ENCODE measurements around the gene ANTXR2. TPM values are rescaled to one million over a fixed set of nuclear protein-coding genes. Genes with fewer than 3 reads are reported as not detected.
A peak's percentile ranks its signal among the peaks of the same experiment; 100 is the strongest.

Gene ANTXR2
- total and polyA plus RNA-seq, 4 donors, result 16.0 to 88.0 (median 50.7) TPM

DNA sequence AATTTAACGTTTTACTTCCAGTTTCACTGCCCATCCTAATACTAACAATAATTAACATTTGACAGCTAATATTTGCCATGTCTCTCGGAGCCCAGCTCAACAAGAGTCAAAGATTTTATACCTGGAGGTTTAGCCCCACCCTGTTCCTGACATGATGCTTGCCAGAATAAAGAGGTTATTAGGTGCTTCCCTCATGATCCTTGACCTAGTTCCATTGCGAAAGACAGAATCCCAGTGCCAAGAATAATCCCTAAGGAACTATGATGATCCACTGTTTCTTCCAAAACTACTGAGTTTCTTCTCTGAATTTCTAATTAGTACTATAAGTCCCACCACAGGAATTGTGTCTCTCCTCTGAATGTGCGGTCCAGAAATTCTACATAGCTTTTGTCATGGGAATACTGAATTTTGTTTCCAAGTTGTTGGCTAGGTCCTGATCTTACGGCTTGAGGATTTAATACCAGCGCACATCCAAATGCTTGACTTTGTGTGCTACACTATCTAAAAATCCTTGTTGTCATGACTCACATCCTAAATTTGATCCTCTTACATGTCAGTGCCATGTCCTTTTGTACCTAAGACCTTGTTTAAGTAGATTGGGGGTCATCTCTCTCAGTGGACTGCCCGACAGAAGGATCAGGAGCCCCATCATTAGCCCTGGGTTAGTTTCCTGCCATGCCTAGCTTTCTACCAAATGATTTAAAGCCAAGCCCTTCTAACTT, 23.1 kb downstream of the ANTXR2 start:
- WGBS, 2 donors, result 95 to 97% methylated on average over 7 of the region's 7 CpGs
- H3K27me3 ChIP-seq (ENCODE audit: control insufficient read depth in 1 of 2, insufficient read depth in 2 of 2, low read length in 1 of 2), result no peaks in the 10 kb centered on the region

DNA sequence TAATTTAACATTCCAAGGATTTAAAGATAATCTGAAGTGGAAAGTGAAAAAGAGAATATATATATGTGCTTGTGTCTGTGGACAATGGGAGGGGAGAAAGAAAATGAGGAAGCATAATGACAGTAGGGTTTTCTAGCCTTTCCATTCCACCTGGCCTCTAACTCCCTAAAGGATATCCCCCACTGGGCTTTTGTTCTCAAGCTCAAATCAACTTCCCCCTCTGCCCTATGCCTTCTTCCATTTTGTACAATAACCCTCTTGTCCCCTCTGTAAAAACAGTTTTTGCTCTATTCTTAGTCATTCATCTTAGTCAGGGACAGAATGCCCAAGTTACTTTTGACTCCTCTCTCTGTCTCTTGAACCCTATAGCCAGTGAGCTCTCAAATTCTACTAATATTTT, 23.6 kb downstream of the ANTXR2 start:
- intact Hi-C loops (cut with DNase I), result no loop called here

More for the DNA sequence above, 23.1 kb downstream of the ANTXR2 start:
- Histone ChIP-seq H3K4me1 (ENCODE audit: control insufficient read depth in 1 of 2, insufficient read depth in 2 of 2, low read length in 2 of 2) (peaks cover 0 to 4% of the 10 kb centered on the region in 2 donors), H3K36me3 (ENCODE audit: control insufficient read depth in 1 of 2, insufficient read depth in 2 of 2, low read length in 1 of 2) (peaks cover 0 to 3% of the 10 kb centered on the region in 2 donors), H3K27ac (ENCODE audit: low read depth in 1 of 2, low read length in 2 of 2) (no peak overlapping the region), H3K4me3 (ENCODE audit: low read length in 2 of 2) (no peak overlapping the region), H3K9me3 (ENCODE audit: control insufficient read depth, low read length) (no peaks in the 10 kb centered on the region)
- intact Hi-C loops (cut with DNase I), result no loop called here
- no peak for ATAC-seq (ENCODE audit: low FRiP score)
- DNase-seq, result no peak

DNA sequence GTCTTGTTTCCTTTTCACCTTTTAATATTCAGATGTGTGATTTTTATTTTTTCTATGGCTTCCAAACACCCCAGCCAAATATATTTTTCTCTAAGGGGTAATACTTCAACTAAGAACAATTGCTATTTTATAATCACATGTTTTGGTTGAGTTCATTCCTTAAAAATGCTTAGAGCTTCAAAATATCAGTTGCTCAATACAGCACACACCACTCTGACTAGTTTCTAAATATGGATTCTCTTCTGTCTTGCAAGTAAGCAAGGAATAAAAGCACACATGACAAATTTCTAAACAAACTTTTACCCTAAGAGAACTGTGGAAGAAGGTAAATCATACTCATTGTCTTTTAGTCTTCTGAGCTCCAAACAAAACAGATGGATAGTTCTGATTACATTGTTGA, 27.2 kb downstream of the ANTXR2 start:
- ATAC-seq (ENCODE audit: low FRiP score), result peak; percentile 79
- Histone ChIP-seq H3K4me1 (ENCODE audit: control insufficient read depth in 1 of 2, insufficient read depth in 2 of 2, low read length in 2 of 2) (peaks cover 0 to 4% of the 10 kb centered on the region in 2 donors), H3K9me3 (ENCODE audit: control insufficient read depth, low read length) (no peaks in the 10 kb centered on the region), H3K27ac (ENCODE audit: low read depth in 1 of 2, low read length in 2 of 2) (no peak overlapping the region), H3K27me3 (ENCODE audit: control insufficient read depth in 1 of 2, insufficient read depth in 2 of 2, low read length in 1 of 2) (no peaks in the 10 kb centered on the region), H3K4me3 (ENCODE audit: low read length in 2 of 2) (no peak overlapping the region), H3K36me3 (ENCODE audit: control insufficient read depth in 1 of 2, insufficient read depth in 2 of 2, low read length in 1 of 2) (peaks cover 0 to 3% of the 10 kb centered on the region in 2 donors)
- DNase-seq, result no peak
- intact Hi-C loops (cut with DNase I), result no loop called here

More for the DNA sequence above, 23.6 kb downstream of the ANTXR2 start:
- H3K4me3 ChIP-seq (ENCODE audit: low read length in 2 of 2), result no peak overlapping the region
- peaks cover 0 to 3% of the 10 kb centered on the region in 2 donors for H3K36me3 ChIP-seq (ENCODE audit: control insufficient read depth in 1 of 2, insufficient read depth in 2 of 2, low read length in 1 of 2)
- no peaks in the 10 kb centered on the region for H3K27me3 ChIP-seq (ENCODE audit: control insufficient read depth in 1 of 2, insufficient read depth in 2 of 2, low read length in 1 of 2)
- DNase-seq (no peak), ATAC-seq (ENCODE audit: low FRiP score) (no peak)
- peaks cover 0 to 4% of the 10 kb centered on the region in 2 donors for H3K4me1 ChIP-seq (ENCODE audit: control insufficient read depth in 1 of 2, insufficient read depth in 2 of 2, low read length in 2 of 2)
- H3K27ac ChIP-seq (ENCODE audit: low read depth in 1 of 2, low read length in 2 of 2), result no peak overlapping the region
- H3K9me3 ChIP-seq (ENCODE audit: control insufficient read depth, low read length), result no peaks in the 10 kb centered on the region

DNA sequence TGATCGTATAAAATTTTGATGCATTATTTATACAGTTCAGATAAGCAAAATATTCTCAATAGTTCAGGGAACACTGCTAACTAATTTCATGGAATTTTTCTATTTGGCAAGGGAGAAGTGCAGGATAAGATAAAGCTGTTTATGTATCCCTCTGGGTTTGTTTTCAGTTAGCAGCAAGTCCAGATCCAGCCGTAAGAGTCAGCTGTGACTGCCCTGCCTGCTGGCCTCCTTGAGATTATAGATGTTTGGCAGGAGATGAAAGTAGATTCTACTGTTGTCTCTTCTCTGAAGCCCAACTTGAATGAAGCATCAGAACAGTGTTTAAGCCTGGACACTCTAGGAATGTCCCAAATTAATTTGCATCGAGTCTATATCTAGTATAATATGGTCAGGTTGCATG, 29.5 kb downstream of the ANTXR2 start:
- Histone ChIP-seq H3K36me3 (ENCODE audit: control insufficient read depth in 1 of 2, insufficient read depth in 2 of 2, low read length in 1 of 2) (peaks cover 0 to 3% of the 10 kb centered on the region in 2 donors), H3K4me1 (ENCODE audit: control insufficient read depth in 1 of 2, insufficient read depth in 2 of 2, low read length in 2 of 2) (peaks cover 0 to 2% of the 10 kb centered on the region in 2 donors), H3K27ac (ENCODE audit: low read depth in 1 of 2, low read length in 2 of 2) (no peak overlapping the region), H3K9me3 (ENCODE audit: control insufficient read depth, low read length) (no peaks in the 10 kb centered on the region), H3K4me3 (ENCODE audit: low read length in 2 of 2) (no peak overlapping the region), H3K27me3 (ENCODE audit: control insufficient read depth in 1 of 2, insufficient read depth in 2 of 2, low read length in 1 of 2) (no peaks in the 10 kb centered on the region)
- 54 to 63% methylated on average over 3 of the region's 3 CpGs for WGBS, 2 donors
- no peak for DNase-seq
- intact Hi-C loops (cut with DNase I), result no loop called here
- ATAC-seq (ENCODE audit: low FRiP score), result peak; percentile 64

DNA sequence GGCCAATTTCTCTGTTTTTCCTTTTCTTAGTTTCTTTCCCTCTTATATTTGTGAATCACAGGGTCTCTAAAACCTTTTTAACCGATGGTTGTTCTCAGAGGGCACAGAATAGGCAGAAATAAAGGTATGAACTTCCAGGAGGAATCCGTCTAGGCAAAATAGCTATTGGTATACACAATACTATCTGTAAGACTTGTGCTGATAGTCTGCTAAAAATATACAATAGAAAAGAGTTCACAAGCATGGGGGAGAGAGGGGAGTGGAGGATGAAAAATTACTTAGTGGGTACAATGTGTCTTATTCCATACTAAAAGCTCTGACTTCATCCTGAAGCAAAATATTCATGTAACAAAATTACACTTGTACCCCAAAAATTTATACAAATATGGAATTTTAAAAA, 30.2 kb downstream of the ANTXR2 start:
- WGBS, 2 donors, result 96 to 97% methylated on average over 2 of the region's 2 CpGs
- Histone ChIP-seq H3K4me1 (ENCODE audit: control insufficient read depth in 1 of 2, insufficient read depth in 2 of 2, low read length in 2 of 2) (peaks cover 0 to 2% of the 10 kb centered on the region in 2 donors), H3K4me3 (ENCODE audit: low read length in 2 of 2) (no peak overlapping the region), H3K36me3 (ENCODE audit: control insufficient read depth in 1 of 2, insufficient read depth in 2 of 2, low read length in 1 of 2) (peaks cover 0 to 3% of the 10 kb centered on the region in 2 donors), H3K27me3 (ENCODE audit: control insufficient read depth in 1 of 2, insufficient read depth in 2 of 2, low read length in 1 of 2) (no peaks in the 10 kb centered on the region), H3K27ac (ENCODE audit: low read depth in 1 of 2, low read length in 2 of 2) (no peak overlapping the region), H3K9me3 (ENCODE audit: control insufficient read depth, low read length) (no peaks in the 10 kb centered on the region)
- DNase-seq (no peak), ATAC-seq (ENCODE audit: low FRiP score) (no peak)
- intact Hi-C loops (cut with DNase I), result no loop called here

DNA sequence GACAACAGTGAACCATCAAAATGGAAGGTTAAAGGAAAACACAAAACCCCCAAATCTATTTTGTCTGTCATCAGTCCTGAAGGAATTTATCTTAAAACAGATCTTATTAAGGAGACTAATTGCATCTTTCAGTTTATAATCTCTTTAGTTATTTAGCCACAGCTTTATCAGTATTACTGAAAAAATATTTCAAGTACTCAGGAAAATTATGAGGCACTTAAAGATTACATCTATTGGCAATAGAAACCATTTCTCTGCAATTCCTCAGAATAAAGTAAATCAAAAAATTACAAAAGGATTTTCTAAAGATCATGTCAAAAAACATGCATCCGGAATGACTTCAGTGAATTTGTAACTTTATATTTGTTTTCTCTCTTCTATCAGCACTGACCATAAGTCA, 35.2 kb downstream of the ANTXR2 start:
- Histone ChIP-seq H3K27ac (ENCODE audit: low read depth in 1 of 2, low read length in 2 of 2) (no peak overlapping the region), H3K36me3 (ENCODE audit: control insufficient read depth in 1 of 2, insufficient read depth in 2 of 2, low read length in 1 of 2) (no peaks in the 10 kb centered on the region), H3K4me1 (ENCODE audit: control insufficient read depth in 1 of 2, insufficient read depth in 2 of 2, low read length in 2 of 2) (peaks cover 0 to 2% of the 10 kb centered on the region in 2 donors), H3K4me3 (ENCODE audit: low read length in 2 of 2) (no peak overlapping the region), H3K9me3 (ENCODE audit: control insufficient read depth, low read length) (no peaks in the 10 kb centered on the region), H3K27me3 (ENCODE audit: control insufficient read depth in 1 of 2, insufficient read depth in 2 of 2, low read length in 1 of 2) (no peaks in the 10 kb centered on the region)
- ATAC-seq (ENCODE audit: low FRiP score) (no peak), DNase-seq (no peak)
- whole genome bisulfite sequencing, 2 donors, result 97 to 98% methylated on average over 1 of the region's 1 CpG
- intact Hi-C loops (cut with DNase I), result no loop called here

DNA sequence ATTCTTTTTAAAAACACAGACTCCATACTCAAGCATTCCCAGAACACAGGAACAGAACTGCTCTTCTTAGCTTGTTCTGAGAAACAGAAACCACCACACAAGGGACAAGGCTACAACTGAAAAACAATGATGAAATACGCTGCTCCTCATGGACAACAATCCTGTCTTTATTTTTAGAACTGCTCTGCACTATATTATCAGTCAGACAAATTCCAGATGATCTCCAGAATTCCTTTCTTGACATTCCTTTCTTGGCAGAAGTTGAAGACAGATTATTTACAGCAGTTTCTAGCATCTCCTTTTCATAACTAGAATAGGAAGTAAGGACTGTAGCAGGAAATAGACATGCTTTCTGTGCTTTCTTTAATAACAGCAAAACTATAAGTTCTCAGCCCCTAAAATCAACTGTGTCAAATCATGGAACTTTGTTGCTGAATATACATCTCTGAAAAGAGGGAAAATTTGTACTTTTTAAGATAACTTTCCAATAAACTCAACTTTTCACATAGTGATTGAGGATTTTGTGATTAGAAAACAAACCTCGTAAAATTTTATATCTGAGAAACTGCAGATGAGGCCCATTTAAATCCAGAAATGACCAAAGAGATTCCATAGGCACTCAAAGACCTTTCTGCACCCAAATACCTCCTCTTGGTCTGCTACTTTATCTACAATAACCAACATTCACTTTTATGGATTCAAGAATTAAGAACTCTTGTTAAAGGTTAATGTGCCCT, 35.9 kb downstream of the ANTXR2 start:
- 41 to 48% methylated on average over 2 of the region's 2 CpGs for WGBS, 2 donors
- H3K27ac ChIP-seq (ENCODE audit: low read depth in 1 of 2, low read length in 2 of 2), result no peak overlapping the region
- no peaks in the 10 kb centered on the region for H3K27me3 ChIP-seq (ENCODE audit: control insufficient read depth in 1 of 2, insufficient read depth in 2 of 2, low read length in 1 of 2)
- no peaks in the 10 kb centered on the region for H3K36me3 ChIP-seq (ENCODE audit: control insufficient read depth in 1 of 2, insufficient read depth in 2 of 2, low read length in 1 of 2)
- peak overlapping the region in 1 of 2 donors; percentile 10 for H3K4me3 ChIP-seq (ENCODE audit: low read length in 2 of 2)
- ATAC-seq (ENCODE audit: low FRiP score) (peak; percentile 85), DNase-seq (no peak)
- peaks cover 0 to 2% of the 10 kb centered on the region in 2 donors for H3K4me1 ChIP-seq (ENCODE audit: control insufficient read depth in 1 of 2, insufficient read depth in 2 of 2, low read length in 2 of 2)
- no peaks in the 10 kb centered on the region for H3K9me3 ChIP-seq (ENCODE audit: control insufficient read depth, low read length)
- intact Hi-C loops (cut with DNase I), result no loop called here

DNA sequence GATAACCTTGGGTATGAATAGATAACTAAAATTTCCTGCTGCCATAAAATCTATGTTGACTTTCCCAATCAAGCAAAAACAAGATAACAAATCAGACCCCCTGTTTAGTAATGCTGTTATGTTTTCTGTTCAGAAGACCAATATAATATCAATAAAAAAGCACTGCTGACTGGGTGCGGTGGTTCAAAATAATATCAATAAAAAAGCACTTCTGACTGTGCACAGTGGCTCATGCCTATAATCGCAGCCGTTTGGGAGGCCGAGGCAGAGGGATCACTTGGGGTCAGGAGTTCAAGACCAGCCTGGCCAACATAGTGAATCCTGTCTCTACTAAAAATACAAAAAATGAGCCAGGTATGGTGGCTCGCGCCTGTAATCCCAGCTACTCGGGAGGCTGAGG, 36.7 kb downstream of the ANTXR2 start:
- WGBS, 2 donors, result 89 to 95% methylated on average over 7 of the region's 7 CpGs
- no peak for DNase-seq
- ATAC-seq (ENCODE audit: low FRiP score), result no peak
- H3K27me3 ChIP-seq (ENCODE audit: control insufficient read depth in 1 of 2, insufficient read depth in 2 of 2, low read length in 1 of 2), result no peaks in the 10 kb centered on the region
- no peaks in the 10 kb centered on the region for H3K9me3 ChIP-seq (ENCODE audit: control insufficient read depth, low read length)
- intact Hi-C loops (cut with DNase I), result no loop called here
- no peak overlapping the region for H3K4me3 ChIP-seq (ENCODE audit: low read length in 2 of 2)
- peaks cover 0 to 2% of the 10 kb centered on the region in 2 donors for H3K4me1 ChIP-seq (ENCODE audit: control insufficient read depth in 1 of 2, insufficient read depth in 2 of 2, low read length in 2 of 2)
- H3K36me3 ChIP-seq (ENCODE audit: control insufficient read depth in 1 of 2, insufficient read depth in 2 of 2, low read length in 1 of 2), result no peaks in the 10 kb centered on the region
- no peak overlapping the region for H3K27ac ChIP-seq (ENCODE audit: low read depth in 1 of 2, low read length in 2 of 2)

DNA sequence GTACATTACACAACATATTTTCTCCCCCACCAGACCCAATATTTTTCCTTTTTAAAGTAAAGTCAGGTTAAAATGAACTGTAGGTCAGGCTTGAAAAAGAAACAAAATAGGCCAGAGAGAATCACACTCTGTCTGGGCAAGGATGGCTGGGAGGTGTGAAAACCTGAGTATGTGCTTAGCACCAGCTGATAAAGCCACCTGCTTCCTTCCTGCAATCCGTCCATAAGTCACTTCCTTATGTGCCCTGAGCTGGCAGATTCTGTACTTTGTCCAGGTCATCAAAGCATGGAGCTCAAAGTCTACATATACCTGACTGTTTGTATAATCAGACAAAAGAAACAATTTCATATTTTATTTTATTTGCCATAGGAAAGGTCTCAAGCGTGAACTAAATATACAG, 37.7 kb downstream of the ANTXR2 start:
- no peak for DNase-seq
- no peaks in the 10 kb centered on the region for H3K9me3 ChIP-seq (ENCODE audit: control insufficient read depth, low read length)
- H3K4me1 ChIP-seq (ENCODE audit: control insufficient read depth in 1 of 2, insufficient read depth in 2 of 2, low read length in 2 of 2), result peaks cover 0 to 2% of the 10 kb centered on the region in 2 donors
- no peak overlapping the region for H3K4me3 ChIP-seq (ENCODE audit: low read length in 2 of 2)
- no peaks in the 10 kb centered on the region for H3K27me3 ChIP-seq (ENCODE audit: control insufficient read depth in 1 of 2, insufficient read depth in 2 of 2, low read length in 1 of 2)
- WGBS, 2 donors, result 89 to 91% methylated on average over 2 of the region's 2 CpGs
- H3K27ac ChIP-seq (ENCODE audit: low read depth in 1 of 2, low read length in 2 of 2), result no peak overlapping the region
- intact Hi-C loops (cut with DNase I), result no loop called here
- no peaks in the 10 kb centered on the region for H3K36me3 ChIP-seq (ENCODE audit: control insufficient read depth in 1 of 2, insufficient read depth in 2 of 2, low read length in 1 of 2)
- no peak for ATAC-seq (ENCODE audit: low FRiP score)

Measured in aorta (tissue), 5 donors.